GM18517 (cell line): ENCODE measurements around the gene PCSK5.
"Not testable (repeated sequence)": the region's sequence is repeated elsewhere in the genome, so short reads cannot be mapped to it uniquely, and the experiment has no call there.

Experiments used
- ATAC-seq: cut with Tn5 transposase; IDR thresholded peaks from one replicate; pipeline ENCODE4 v1.9.1; 2021; ENCODE audit warnings: mild to moderate bottlenecking, moderate library complexity; ENCODE audit not compliant: unreplicated experiment

The PCSK5 gene

GRCh38 chr9:75962013-75962661 is 71.7 kb downstream of the PCSK5 start:
- ATAC-seq = no peak

GRCh38 chr9:75962662-75963036 is 72.2 kb downstream of the PCSK5 start:
- ATAC-seq = no peak

- ATAC-seq = not testable (repeated sequence)
Measured at GRCh38 chr9:75963321-75963720, 72.8 kb downstream of the PCSK5 start.

DNA sequence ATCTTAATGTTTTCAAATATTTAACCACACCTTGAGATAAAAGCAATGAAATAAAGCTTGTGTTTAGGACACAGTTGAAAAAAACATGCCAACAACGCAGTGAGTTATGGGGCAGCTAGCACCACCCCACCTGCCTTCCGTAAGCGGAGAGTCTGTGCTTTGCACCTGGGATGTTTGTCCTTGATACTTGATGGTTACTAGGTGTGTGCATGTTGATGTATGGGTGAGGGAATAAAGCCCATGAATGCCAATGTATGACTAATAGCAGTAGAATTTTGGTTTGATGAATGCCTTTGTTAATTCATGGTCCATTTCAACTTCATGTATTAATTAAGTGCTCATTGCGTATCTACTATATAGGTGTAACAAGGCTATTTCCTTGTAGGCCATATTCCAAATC is 74.0 kb downstream of the PCSK5 start:
- no peak for ATAC-seq

- no peak for ATAC-seq
Measured at GRCh38 chr9:75965231-75965630, 74.8 kb downstream of the PCSK5 start.

- no peak for ATAC-seq
Measured at GRCh38 chr9:75967556-75967955, 77.1 kb downstream of the PCSK5 start.

DNA sequence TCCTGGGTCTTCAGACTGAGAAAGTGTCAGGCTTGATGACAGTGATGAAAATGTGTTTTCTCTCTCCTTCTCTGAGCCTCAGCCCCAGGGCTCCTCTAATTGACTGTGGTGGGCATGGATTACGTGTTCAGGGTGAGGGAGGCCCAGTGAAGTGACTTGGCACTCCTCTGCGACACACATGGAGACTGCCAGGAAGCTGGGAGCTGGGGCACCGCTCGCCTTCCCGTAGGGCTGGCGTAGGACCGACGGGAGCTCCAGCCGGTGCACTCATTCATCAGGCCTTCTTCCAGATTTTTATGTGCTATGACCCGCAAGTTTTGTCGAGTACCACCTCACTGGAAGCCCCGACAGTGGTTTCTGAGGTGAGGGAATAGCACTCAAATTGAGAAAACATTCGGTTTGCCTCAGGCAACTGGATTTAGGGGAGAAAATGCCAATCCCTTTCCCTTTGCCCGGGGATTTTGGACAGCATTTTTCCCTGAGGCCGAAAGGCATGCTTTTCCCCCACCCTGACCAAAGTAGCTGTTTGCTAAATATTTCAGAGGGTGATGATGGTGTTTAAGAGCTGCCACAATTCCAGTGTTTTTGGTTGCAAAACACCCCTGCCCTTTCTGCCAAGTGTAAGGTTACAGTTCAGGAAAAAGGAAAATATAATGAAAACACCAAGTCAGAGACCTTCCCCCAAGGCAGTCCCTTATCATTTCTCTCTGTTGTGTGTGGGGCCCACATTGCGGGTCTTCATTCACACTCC is 83.7 kb downstream of the PCSK5 start:
- ATAC-seq = no peak

DNA sequence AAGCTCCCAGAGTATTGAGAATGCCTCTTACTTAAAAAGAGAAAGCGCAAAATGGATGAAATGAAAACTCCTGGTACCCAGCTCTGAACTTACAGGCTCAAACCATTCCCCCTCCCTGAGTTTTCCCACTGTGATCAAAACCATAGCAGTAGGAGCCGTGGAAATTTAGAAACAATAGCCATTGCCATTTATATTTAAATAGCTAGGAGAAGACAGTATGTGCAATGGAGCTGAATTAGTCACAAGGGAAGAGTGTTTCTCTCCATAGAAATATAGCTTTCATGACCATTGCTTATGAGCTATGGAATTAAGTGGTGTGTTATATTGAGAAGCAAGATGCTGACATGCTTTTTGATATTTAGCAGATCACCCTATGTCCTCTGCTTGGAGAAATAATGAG is 84.6 kb downstream of the PCSK5 start:
- ATAC-seq = no peak

DNA sequence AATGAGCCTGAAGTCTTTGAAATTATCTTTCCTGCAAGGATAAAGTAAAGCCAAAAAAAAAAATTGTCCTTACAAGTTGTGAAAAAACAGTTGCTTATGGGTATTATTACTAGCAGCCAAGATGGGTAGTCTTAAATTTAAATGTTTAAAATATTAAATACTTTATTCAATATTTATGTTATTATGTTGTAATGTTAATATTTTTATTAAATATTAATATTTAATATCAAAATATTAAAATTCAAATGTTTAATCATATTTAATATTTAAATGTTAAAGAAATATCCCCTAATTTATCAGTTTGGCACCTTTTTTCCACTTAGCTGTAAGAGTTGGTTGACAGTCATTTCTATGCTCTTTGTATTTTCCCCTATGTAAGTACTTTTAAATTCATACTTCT is 86.1 kb downstream of the PCSK5 start:
- no peak for ATAC-seq

GRCh38 chr9:75979362-75979761 is 88.9 kb downstream of the PCSK5 start:
- no peak for ATAC-seq

DNA sequence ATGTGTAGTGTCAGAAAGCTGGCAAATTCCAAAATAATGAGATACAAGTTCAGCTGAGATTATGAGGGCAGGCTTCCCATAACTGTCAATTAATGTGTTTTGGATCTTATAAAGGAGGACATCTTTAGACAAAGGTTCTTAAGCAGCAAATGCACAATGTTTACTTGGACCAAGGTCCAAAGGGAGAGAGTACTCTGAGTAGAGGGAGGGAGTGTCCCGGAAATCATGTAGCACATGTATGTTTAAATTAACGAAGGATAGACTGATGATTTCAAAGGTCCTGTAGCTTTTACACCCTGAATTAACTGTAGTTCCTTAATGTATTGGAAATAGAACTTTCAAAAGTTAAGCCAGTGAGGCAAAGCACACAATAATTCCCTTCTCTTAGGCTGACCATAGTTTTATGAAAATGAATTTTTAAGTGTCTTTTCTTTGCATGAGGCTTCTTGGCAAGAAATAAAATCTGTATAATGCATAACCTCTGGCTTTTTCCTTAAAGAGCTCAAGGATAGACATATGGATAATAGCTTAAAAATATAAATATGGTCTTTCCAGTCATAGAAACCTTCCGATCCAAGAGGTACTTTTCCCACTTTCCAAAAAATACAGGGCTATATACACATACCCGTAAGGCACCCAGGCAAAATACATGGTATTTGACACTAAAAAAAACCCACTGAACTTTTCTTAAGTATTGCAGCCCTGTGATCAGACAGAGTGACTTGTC is 93.0 kb downstream of the PCSK5 start:
- no peak for ATAC-seq

- no peak for ATAC-seq
Measured at GRCh38 chr9:75985515-75985914, 95.0 kb downstream of the PCSK5 start.

DNA sequence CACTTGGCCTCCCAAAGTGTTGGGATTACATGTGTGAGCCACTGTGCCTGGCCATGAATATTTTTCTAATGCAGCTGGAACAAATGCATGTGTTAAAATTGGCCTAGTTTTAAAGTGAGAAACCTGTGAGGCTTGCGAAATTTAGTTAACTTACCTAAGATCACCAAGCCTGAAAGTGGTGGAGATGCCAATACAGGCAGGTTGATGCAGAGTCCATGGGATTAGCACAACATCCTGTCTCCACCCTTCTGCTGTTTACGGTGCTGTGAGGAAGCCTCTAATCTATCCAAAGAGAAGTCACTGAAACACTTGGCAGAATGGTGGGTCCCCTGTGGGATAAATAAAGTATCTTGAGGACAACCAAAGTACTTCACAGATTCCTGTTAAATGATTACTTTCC is 98.2 kb downstream of the PCSK5 start:
- no peak for ATAC-seq

- no peak for ATAC-seq
Measured at GRCh38 chr9:75990156-75990555, 99.7 kb downstream of the PCSK5 start.

- ATAC-seq = no peak
Measured at GRCh38 chr9:75990576-75991304, 100.3 kb downstream of the PCSK5 start.

GRCh38 chr9:75992482-75993206 is 102.2 kb downstream of the PCSK5 start:
- ATAC-seq = no peak

- ATAC-seq = no peak
Measured at GRCh38 chr9:75993434-75993833, 103.0 kb downstream of the PCSK5 start.

GRCh38 chr9:75995066-75995465 is 104.6 kb downstream of the PCSK5 start:
- no peak for ATAC-seq

GRCh38 chr9:75996726-75997125 is 106.3 kb downstream of the PCSK5 start:
- ATAC-seq = no peak

- ATAC-seq = no peak
Measured at GRCh38 chr9:75997206-75997605, 106.7 kb downstream of the PCSK5 start.
